Measurements from ENCODE around the gene UTS2R.
A peak's percentile ranks its signal among the peaks of the same experiment; 100 is the strongest.

Gene UTS2R

DNA sequence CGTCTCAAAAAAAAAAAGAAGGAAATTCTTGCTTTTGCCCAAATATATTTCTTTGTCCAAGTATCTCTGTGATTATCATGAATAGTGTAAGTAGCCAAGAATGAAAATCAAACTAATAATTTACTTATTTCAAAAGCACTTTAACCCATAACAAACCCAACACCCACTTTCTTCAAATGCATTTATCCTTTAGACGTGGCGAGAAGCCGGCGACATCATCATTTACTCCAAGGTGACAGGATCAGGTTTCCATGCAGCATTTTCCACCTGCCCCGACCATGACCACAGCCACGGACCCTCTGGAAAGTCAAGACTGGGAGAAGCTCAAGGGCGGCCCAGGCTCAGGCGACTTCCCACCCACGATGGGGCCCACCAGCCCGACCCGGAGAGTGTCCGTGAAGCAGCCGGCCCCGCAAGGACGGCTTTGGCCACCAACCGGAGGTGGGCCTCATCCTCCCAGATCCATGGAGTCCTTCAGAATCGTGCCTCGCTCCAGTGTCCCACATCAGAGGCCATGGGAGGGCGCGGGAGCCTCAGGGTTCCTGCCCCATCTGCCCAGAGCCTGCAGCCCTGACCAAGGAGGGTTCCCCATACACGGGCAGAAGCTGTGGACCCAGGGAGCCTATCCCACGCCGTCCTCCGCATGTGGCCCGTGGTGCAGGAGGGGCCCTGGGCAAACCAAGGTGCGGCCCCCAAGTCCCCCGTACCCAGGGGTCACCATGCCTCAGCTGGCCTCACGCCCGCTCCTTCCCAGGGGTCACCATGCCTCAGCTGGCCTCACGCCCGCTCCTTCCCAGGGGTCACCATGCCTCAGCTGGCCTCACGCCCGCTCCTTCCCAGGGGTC is 18.7 kb downstream of the UTS2R start:
- no peak for DNase-seq

DNA sequence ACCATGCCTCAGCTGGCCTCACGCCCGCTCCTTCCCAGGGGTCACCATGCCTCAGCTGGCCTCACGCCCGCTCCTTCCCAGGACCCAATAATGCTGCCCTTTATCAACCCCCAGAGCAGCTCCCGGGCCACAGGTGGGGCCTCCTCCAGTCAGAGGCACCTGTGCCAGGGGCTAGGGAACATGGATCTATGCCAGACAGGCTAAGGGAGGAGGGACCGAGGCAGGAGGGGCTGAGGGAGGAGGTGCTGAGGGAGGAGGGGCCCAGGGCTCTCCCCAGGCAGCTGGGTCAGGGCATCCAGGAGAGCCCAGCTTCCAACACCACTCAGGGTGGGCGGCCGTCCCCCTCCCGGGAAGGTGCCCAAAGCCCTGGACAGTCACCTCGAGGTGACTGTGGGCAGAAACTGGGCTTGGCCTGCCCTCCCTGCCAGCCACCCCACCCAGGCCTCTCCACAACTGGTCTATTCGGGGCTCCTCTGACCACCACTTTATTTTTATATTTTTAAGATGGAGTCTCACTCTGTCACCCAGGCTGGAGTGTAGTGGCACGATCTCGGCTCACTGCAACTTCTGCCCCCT is 19.4 kb downstream of the UTS2R start:
- no peak for DNase-seq

DNA sequence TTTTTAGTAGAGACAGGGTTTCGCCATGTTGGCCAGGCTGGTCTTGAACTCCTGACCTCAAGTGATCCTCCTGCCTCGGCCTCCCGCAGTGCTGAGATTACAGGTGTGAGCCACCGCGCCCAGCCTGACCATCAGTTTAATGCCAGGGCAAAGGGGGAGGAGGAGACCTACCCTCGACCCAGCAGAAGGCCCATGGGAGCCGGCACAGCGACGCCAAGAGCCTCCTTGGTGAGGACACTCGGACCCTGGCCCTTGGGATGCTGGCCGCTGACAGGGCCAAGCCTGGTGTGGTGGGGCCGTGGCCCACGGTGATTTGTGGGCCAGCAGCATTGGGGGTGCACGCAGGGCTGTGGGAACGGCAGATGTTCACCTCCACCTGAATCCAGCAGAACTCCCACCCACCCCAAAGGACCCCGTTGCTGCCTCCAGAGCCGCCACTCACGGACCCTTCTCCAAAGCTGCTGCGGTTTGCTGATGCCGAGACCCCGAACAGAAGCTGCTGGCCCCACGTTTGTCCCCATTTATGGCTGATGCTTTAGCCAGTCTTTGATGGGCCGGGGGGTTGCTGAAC is 20.0 kb downstream of the UTS2R start:
- no peak for DNase-seq

GRCh38 chr17:82392209-82392920 is 20.8 kb downstream of the UTS2R start:
- DNase-seq = no peak

DNA sequence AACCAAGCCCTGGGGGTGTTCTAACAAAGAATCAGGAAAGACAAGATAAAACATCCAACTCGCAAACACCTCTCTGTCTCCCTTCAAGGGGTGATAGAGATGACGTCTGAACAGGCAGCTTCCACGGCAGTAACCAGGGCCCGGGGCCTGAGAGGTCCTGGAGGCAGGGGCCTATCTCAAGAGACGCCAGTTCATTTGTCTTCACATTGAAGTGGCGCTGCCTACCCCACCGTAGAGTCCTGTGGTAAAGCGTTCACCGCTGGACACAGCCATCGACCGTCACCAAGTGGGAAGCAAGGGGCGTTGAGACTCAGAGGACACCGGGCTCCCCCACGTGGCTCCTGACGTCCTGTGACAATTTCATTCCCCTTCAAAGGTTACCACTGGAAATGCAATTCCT is 21.4 kb downstream of the UTS2R start:
- no peak for DNase-seq

- DNase-seq = no peak
These were observed 22.7 kb downstream of the UTS2R start for GRCh38 chr17:82394278-82394677.

DNA sequence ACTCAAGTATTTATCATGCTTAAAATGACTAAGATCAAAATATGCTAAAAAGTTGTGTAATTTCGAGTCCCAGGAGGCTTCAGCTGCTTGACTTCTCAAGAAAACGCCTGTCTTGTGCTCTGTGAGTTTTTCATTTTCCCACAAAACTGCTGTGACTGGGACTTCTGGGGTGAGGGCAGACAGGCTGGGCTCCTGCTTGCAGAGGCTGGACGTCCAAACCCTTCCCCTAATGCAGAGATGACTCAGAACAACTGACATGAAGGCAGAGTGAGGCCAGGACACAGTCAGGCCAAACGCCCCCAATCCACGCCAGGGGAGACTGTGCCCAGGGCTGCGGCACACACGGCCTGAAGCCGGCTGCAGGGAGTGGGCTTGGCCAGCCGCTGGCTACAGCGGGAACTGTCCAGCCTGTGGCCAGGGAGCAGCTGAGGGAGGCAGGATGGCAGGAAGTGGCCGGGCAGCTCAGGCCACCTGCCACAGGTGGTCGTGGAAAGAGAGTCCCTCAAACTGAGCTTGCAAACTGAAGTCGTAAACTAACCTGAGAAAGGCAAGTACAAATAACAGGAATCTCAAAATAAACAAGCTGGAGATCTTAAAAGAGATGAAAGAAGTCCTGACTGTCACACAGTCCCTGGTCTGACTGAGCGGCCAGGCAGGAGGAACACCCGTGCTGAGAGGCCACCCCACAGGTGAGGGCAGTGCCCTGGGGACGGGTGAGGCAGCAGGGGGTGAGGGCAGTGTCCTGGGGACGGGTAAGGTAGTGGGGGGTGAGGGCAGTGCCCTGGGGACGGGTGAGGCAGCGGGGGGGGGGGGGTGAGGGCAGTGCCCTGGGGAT is 25.3 kb downstream of the UTS2R start:
- no peak for DNase-seq

- no peak for DNase-seq
These were observed 26.1 kb downstream of the UTS2R start for GRCh38 chr17:82397449-82398335.

- peak; percentile 63 for DNase-seq
These were observed 27.5 kb downstream of the UTS2R start for GRCh38 chr17:82399041-82399441.

GRCh38 chr17:82399601-82400101 is 28.1 kb downstream of the UTS2R start:
- no peak for DNase-seq

GRCh38 chr17:82400206-82400605 is 28.6 kb downstream of the UTS2R start:
- no peak for DNase-seq

DNA sequence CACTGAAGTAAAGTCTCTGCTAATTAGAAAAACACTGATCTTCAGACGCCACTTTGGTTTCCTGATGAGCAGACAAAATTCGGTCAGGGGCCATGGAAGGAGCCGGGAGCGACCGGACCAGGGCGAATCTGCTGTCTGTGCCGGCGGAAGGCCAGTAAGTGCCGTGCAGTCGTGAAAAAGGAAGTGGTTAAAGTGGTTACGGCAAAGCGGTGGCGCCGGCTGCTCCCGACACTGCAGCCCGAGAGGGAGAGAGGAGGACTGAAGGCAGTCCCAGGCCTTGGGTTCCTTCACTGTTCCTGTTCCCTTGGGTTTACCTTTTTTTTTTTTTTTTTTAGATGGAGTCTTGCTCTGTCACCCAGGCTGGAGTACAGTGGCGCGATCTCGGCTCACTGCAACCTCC is 29.3 kb downstream of the UTS2R start:
- DNase-seq = peak; percentile 23

- DNase-seq = no peak
These were observed 31.3 kb downstream of the UTS2R start for GRCh38 chr17:82402865-82403264.

DNA sequence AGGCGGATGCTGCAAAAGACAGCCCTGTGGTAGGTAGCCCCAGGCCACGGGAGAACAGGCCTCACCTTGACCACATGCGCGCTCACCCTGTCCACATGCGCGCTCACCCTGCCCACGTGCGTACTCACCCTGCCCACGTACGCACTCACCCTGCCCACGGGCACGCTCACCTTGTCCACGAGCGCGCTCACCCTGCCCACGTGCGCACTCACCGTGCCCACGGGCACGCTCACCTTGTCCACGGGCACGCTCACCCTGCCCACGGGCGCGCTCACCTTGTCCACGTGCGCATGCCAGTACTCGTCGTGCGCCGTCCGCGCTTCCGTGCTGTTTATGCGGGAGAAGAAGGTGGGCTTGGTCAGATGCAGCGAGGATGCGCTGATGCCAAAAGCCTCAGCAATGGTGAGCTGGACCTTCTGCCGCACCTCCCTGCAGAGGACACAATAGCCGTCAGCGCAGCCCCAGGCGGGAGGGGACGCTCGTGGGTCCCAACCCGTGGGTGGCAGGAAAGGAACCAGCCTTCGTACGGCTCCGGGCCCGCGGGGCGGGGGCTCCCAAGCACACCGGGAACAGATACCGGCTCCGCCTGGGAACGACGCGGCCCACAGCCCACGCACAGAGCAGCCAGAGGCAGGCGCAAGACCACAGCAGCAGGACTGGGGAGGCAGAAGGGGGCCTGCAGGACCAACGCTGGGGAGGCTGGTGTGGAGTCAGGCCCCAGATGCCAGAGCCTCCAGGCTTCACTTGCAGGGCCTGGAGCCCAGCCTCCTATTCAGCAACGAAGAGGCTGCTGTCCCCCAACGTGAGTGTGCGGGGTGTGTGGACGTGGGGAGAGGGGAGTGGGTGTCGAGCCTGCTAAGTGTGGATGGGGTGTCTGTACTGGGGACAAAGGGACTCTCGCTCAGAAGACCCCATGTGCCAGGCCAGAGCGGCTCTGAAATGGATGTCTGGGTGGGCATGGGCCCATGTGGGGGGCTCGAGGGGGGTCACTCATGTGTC is 32.4 kb downstream of the UTS2R start:
- no peak for DNase-seq

- no peak for DNase-seq
These were observed 33.5 kb downstream of the UTS2R start for GRCh38 chr17:82405051-82405450.

DNA sequence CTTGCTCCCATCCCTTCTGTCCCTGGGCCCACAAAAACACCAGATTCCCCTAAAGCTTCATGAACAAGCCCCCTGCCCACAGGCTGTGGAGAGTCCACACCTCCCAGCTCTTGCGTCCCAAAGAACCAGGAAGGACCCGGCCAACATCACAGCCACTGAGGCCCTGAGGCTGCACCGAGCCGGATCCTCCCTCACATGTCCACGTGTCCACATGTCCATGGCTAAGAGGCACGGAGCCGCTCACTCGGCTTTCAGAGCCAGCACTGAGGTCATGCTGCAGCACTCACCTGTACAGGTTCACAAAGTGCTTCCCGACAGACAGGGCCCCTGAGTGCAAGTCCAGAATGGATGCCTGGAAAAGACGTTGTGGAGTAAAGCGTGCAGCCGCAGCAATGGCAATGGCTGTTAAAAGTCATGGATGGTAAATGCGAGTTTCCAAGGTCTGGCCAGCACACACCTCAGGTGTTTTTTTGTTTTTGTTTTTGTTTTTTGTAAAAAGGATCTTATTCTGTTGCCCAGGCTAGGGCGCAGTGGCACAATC is 34.6 kb downstream of the UTS2R start:
- no peak for DNase-seq

- no peak for DNase-seq
These were observed 35.7 kb downstream of the UTS2R start for GRCh38 chr17:82407255-82407654.

DNA sequence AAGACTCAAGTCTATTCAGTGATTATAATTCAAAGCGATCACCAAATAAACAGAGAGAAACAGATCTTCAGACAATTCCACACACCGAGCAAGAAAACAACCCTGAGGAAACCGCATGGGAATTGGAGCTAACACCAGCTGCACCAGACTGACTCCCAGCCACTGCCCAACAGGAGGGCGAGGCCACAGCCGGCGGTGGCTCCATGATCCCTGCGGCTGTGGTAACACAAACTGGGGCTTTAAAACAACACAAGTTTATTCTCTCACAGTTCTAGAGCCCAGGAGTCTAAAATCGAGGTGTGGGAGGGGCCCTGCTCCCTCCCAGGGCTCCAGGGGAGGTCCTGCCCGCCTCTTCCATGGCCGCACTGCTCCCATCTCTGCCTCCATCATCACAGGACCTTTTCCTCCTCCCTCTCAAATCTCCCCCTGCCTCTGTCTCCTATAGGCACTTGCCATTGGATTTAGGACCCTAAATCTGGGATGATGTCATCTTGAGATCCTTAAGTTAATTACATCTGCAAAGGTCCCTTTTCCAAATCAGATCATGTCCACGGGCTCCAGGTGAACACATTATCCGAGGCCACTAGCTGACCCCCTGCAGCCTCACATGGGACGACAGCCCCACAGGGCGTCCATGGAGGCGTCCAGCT is 36.8 kb downstream of the UTS2R start:
- DNase-seq = no peak

DNA sequence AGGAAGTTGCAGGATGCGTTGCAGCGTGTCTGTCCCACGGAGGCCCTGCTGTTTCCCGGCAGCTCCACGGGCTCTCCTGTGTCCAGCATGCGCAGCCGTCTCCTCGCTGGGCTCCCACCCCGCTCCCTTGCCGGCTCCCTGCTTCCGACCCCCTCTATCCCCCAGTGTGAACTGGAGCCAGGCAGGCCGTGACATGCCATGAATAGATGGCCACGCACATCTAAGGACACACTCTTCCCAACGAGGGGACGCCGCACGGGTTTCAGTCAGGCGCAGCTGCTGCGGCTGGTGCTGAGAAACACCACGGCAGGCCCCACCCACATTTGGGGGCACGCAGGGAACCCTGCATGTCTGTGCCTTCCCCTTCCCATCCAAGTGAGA is 37.4 kb downstream of the UTS2R start:
- DNase-seq = no peak

All from midbrain (tissue), 1 donor.